Activated naive CD4-positive, alpha-beta T cell treated with anti-CD3 and anti-CD28 coated beads, Interleukin-2, amount 50 U/mL, for 24 hours (primary cell): Measurements from ENCODE around the gene CSRP1.
"Not testable (repeated sequence)": the region's sequence is repeated elsewhere in the genome, so short reads cannot be mapped to it uniquely, and the experiment has no call there.

Experiments used
- H3K27ac Mint-ChIP-seq: one replicate; pipeline ENCODE4 v1.8.0; 2021; ENCODE audit warnings: mild to moderate bottlenecking, mixed read lengths
- H3K27me3 Mint-ChIP-seq: one replicate; pipeline ENCODE4 v1.8.0; 2021; ENCODE audit warnings: mixed read lengths
- H3K36me3 Mint-ChIP-seq: one replicate; pipeline ENCODE4 v1.8.0; 2021; ENCODE audit warnings: mixed read lengths
- H3K4me1 Mint-ChIP-seq: one replicate; pipeline ENCODE4 v1.8.0; 2021; ENCODE audit warnings: mixed read lengths
- H3K4me3 Mint-ChIP-seq: one replicate; pipeline ENCODE4 v1.8.0; 2021; ENCODE audit warnings: mild to moderate bottlenecking, mixed read lengths
- H3K9me3 Mint-ChIP-seq: one replicate; pipeline ENCODE4 v1.8.0; 2021; ENCODE audit warnings: mixed read lengths

The CSRP1 gene

DNA sequence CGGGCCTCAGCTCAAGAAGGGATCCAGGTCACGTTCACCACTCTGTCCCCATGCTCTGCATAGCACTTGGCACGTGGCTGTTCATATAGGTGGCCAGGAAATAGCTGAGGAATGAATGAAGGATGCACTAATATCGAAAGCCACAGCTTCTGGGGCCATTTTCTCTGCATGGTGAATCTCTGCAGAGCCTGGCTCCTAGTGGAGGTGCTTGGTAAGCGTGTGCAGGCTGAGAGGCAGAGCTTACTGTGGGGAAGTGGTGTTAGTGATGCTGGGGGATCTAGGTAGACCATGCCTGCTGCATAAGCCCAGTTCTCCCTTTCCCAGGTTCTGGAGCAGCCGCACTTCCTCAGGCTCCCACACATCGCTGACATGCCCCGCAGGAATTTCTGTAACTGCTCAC is 8.3 kb downstream of the CSRP1 start:
- H3K27ac Mint-ChIP-seq: no peak overlapping the region
- H3K27me3 Mint-ChIP-seq: no peaks in the 10 kb centered on the region
- H3K4me3 Mint-ChIP-seq: no peak overlapping the region
- peaks cover 4% of the 10 kb centered on the region for H3K4me1 Mint-ChIP-seq
- H3K9me3 Mint-ChIP-seq: no peaks in the 10 kb centered on the region
- H3K36me3 Mint-ChIP-seq: peaks cover 1% of the 10 kb centered on the region

GRCh38 chr1:201497935-201498509 is 8.9 kb downstream of the CSRP1 start:
- Mint-ChIP-seq H3K4me3 (no peak overlapping the region), H3K9me3 (no peaks in the 10 kb centered on the region), H3K4me1 (no peaks in the 10 kb centered on the region), H3K27me3 (no peaks in the 10 kb centered on the region), H3K27ac (no peak overlapping the region), H3K36me3 (peaks cover 2% of the 10 kb centered on the region)

DNA sequence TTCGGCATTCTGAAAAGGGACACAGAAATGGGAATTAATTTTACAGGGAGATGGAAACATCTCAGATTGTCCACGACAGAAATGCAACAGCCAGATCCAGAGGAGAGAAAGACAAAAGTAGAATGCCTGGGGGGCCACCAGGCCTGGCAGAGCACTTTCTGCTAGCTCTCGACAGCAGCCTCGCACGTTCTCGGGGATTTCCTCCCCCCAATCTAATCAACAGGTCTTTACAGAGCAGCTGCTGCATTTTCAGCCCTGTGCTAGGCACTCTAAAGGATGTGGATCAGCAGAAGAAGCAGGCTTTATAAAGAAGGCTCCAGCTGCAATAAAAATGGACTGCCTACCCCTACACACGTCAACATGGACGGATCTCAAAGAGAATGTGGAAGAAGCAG is 10.6 kb downstream of the CSRP1 start:
- H3K4me3 Mint-ChIP-seq: no peak overlapping the region
- no peaks in the 10 kb centered on the region for H3K4me1 Mint-ChIP-seq
- no peak overlapping the region for H3K27ac Mint-ChIP-seq
- no peaks in the 10 kb centered on the region for H3K9me3 Mint-ChIP-seq
- peaks cover 4% of the 10 kb centered on the region for H3K36me3 Mint-ChIP-seq
- H3K27me3 Mint-ChIP-seq: no peaks in the 10 kb centered on the region

GRCh38 chr1:201495551-201496295 is 11.2 kb downstream of the CSRP1 start:
- no peaks in the 10 kb centered on the region for H3K4me1 Mint-ChIP-seq
- H3K9me3 Mint-ChIP-seq: no peaks in the 10 kb centered on the region
- no peak overlapping the region for H3K27ac Mint-ChIP-seq
- H3K27me3 Mint-ChIP-seq: no peaks in the 10 kb centered on the region
- H3K4me3 Mint-ChIP-seq: no peak overlapping the region
- H3K36me3 Mint-ChIP-seq: peaks cover 4% of the 10 kb centered on the region

DNA sequence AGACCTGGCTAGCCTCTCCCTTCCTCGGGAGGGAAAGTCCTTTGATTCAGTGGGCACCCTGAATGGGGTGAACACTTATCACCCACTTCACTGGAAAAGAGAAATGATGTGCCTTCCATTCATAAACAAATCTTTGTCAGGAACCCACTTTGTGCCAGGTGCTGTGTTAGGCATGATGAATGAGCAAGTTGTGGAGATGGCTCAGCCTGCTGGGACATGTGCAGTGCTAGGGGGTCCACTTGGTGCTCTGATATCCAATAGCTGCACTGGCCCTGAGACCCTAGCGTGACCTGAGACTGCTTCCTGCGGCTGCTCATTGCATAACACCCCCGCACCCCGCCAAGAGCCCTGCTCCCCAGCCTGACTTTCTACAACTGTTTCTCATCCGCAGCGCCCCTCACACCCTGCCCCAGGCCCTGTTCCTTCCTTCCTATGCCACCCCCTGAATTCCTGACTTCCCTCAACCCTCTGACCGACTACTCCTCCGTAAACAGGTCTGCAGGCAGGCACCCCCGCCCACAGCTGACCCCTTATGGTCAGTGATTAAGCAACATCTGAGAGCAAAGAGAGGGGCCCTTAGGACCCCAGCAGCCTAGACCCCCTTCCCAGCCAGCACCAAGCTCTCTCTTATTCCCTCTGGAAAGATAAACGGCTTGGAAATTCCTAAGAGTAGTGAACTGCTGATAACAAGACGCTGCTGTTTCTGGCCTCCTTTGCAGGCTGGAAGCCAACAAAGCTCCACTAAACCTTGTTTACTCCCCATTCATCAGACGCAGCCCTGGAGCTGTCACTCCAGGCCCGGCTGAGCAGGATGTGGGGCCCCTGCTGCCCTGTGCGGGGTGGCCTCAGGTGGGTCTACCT is 12.9 kb downstream of the CSRP1 start:
- no peaks in the 10 kb centered on the region for H3K9me3 Mint-ChIP-seq
- no peak overlapping the region for H3K4me3 Mint-ChIP-seq
- peaks cover 4% of the 10 kb centered on the region for H3K36me3 Mint-ChIP-seq
- no peaks in the 10 kb centered on the region for H3K27me3 Mint-ChIP-seq
- H3K4me1 Mint-ChIP-seq: no peaks in the 10 kb centered on the region
- H3K27ac Mint-ChIP-seq: no peak overlapping the region

GRCh38 chr1:201493026-201493656 is 13.8 kb downstream of the CSRP1 start:
- not testable (repeated sequence) for H3K4me3 Mint-ChIP-seq, H3K4me1 Mint-ChIP-seq, H3K36me3 Mint-ChIP-seq, H3K27me3 Mint-ChIP-seq, H3K9me3 Mint-ChIP-seq, H3K27ac Mint-ChIP-seq

- H3K27me3 Mint-ChIP-seq: no peaks in the 10 kb centered on the region
- H3K9me3 Mint-ChIP-seq: no peaks in the 10 kb centered on the region
- no peaks in the 10 kb centered on the region for H3K4me1 Mint-ChIP-seq
- H3K27ac Mint-ChIP-seq: no peak overlapping the region
- peaks cover 5% of the 10 kb centered on the region for H3K36me3 Mint-ChIP-seq
- H3K4me3 Mint-ChIP-seq: no peak overlapping the region
These were observed 14.9 kb downstream of the CSRP1 start for GRCh38 chr1:201491896-201492511.

DNA sequence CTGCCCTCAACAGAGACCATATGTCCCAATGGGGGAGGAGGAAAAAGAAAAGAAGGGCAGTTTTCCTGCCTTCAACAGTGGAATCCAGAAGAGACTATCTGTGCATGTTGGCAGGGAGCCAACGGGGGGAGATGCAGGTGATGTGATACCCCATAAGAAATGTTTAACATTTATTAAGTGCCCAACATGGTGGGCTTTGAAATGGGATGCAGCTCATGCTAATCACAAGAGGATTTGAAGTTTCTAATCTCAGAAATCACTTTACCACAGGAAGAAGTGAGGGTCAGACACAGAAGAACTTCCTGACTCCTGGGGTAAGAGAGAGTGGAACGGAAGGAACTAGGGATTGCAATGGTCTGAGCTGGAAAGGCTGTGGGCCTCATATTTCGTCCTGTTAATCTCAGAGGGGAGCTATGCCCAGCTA is 16.2 kb downstream of the CSRP1 start:
- Mint-ChIP-seq H3K4me1 (no peaks in the 10 kb centered on the region), H3K36me3 (peaks cover 5% of the 10 kb centered on the region), H3K27ac (no peak overlapping the region), H3K4me3 (no peak overlapping the region), H3K9me3 (no peaks in the 10 kb centered on the region), H3K27me3 (no peaks in the 10 kb centered on the region)

DNA sequence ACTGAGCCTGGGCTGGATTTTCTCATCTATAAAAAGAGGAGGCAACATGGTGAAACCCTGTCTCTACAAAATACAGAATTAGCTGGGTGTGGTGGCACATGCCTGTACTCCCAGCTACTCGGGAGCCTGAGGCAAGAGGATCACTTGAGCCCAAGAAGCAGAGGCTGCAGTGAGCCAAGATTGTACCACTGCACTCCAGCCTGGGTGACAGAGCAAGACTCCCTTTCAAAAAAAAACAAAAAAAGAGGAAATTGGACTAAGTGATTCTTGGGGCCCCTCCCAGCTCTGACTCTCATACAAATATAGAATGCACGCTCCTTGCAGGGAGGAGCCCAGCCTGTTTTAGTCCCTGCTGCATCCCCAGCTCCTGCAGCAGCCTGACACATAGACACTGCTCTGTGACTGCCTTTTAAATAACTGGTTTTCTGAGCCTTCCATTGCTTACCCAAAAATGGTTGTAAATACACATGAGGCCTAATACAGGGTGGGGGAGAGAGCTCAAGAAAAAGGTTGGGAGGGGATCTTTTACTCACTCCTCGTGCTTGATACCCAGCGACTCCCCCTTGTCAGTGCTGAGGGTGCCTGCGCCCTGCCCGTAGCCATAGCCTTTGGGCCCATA is 17.2 kb downstream of the CSRP1 start:
- H3K9me3 Mint-ChIP-seq: no peaks in the 10 kb centered on the region
- no peaks in the 10 kb centered on the region for H3K4me1 Mint-ChIP-seq
- H3K4me3 Mint-ChIP-seq: no peak overlapping the region
- no peaks in the 10 kb centered on the region for H3K27me3 Mint-ChIP-seq
- H3K36me3 Mint-ChIP-seq: peaks cover 5% of the 10 kb centered on the region
- H3K27ac Mint-ChIP-seq: no peak overlapping the region

GRCh38 chr1:201488830-201489589 is 17.9 kb downstream of the CSRP1 start:
- Mint-ChIP-seq H3K27me3 (no peaks in the 10 kb centered on the region), H3K4me3 (no peak overlapping the region), H3K27ac (no peak overlapping the region), H3K36me3 (peaks cover 5% of the 10 kb centered on the region), H3K4me1 (no peaks in the 10 kb centered on the region), H3K9me3 (no peaks in the 10 kb centered on the region)

DNA sequence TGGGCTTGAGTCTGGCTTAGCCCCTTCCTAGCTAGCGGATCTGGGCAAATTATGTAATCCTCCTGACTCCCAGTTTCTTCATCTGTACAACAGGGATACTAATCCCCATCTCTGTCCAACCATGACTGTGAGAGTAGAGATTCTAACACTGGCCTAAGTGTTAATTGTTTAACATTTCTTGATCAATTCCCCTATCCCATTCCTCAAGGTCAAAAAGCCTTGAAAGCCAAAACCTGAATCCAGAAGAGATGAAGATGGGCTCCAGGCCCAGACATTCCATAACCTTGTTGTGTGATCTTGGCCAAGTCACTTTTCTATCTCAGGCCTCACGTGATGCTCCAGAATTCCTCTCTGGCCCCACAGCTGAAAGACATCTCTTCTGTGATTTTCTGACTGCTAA is 19.2 kb downstream of the CSRP1 start:
- H3K36me3 Mint-ChIP-seq: peaks cover 4% of the 10 kb centered on the region
- H3K4me1 Mint-ChIP-seq: no peaks in the 10 kb centered on the region
- no peaks in the 10 kb centered on the region for H3K27me3 Mint-ChIP-seq
- no peaks in the 10 kb centered on the region for H3K9me3 Mint-ChIP-seq
- no peak overlapping the region for H3K4me3 Mint-ChIP-seq
- H3K27ac Mint-ChIP-seq: no peak overlapping the region

DNA sequence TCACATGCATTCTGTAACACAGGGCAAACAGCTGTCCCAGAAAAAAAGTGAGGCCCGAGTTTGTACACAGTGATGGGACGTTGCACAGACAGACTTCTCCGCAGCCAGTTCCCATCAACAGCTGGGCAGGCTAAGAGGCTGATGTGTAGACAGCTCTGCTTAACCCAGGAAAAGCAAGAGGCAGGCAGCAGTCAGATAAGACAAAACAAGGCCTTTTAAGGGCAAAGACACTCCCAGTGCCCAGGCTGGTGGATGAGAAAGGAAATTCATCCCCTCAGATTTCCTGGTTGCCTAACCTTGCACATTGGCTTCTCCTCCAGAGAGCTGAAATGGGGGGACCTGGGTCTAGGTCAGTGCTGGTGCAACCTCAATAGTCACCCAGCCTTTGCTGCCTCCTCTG is 20.7 kb downstream of the CSRP1 start:
- Mint-ChIP-seq H3K27me3 (peaks cover 3% of the 10 kb centered on the region), H3K36me3 (peaks cover 2% of the 10 kb centered on the region), H3K27ac (no peak overlapping the region), H3K9me3 (no peaks in the 10 kb centered on the region), H3K4me1 (peaks cover 5% of the 10 kb centered on the region), H3K4me3 (no peak overlapping the region)

- H3K9me3 Mint-ChIP-seq: no peaks in the 10 kb centered on the region
- no peak overlapping the region for H3K27ac Mint-ChIP-seq
These were observed 21.6 kb downstream of the CSRP1 start for GRCh38 chr1:201485184-201485774.

GRCh38 chr1:201483373-201483949 is 23.5 kb downstream of the CSRP1 start:
- H3K9me3 Mint-ChIP-seq: no peaks in the 10 kb centered on the region
- peaks cover 2% of the 10 kb centered on the region for H3K36me3 Mint-ChIP-seq
- H3K27ac Mint-ChIP-seq: no peak overlapping the region
- H3K4me1 Mint-ChIP-seq: peaks cover 19% of the 10 kb centered on the region
- peaks cover 14% of the 10 kb centered on the region for H3K27me3 Mint-ChIP-seq
- no peak overlapping the region for H3K4me3 Mint-ChIP-seq

More at GRCh38 chr1:201485184-201485774, 21.6 kb downstream of the CSRP1 start:
- Mint-ChIP-seq H3K36me3 (peaks cover 2% of the 10 kb centered on the region), H3K4me1 (peaks cover 12% of the 10 kb centered on the region), H3K4me3 (no peak overlapping the region), H3K27me3 (peaks cover 7% of the 10 kb centered on the region)
